GM12875 (cell line): ENCODE results near the gene TTL.
"Not testable (repeated sequence)": the region's sequence is repeated elsewhere in the genome, so short reads cannot be mapped to it uniquely, and the experiment has no call there.

Experiments used
- H3K4me3 ChIP-seq: one replicate; pipeline ENCODE4 v1.5.1; 2011; ENCODE audit warnings: low read depth, low read length, control low read depth
- TF ChIP-seq, protein P1 (sequence below): IDR thresholded peaks from 2 replicates; pipeline ENCODE4 v1.5.1; 2011; ENCODE audit warnings: low read depth, mild to moderate bottlenecking, control low read depth, inconsistent platforms, low read length, moderate library complexity, borderline replicate concordance; ENCODE audit not compliant: insufficient read depth

Gene TTL

GRCh38 chr2:112493048-112493447, 11.1 kb downstream of the TTL start:
- TF ChIP-seq, protein P1, sequence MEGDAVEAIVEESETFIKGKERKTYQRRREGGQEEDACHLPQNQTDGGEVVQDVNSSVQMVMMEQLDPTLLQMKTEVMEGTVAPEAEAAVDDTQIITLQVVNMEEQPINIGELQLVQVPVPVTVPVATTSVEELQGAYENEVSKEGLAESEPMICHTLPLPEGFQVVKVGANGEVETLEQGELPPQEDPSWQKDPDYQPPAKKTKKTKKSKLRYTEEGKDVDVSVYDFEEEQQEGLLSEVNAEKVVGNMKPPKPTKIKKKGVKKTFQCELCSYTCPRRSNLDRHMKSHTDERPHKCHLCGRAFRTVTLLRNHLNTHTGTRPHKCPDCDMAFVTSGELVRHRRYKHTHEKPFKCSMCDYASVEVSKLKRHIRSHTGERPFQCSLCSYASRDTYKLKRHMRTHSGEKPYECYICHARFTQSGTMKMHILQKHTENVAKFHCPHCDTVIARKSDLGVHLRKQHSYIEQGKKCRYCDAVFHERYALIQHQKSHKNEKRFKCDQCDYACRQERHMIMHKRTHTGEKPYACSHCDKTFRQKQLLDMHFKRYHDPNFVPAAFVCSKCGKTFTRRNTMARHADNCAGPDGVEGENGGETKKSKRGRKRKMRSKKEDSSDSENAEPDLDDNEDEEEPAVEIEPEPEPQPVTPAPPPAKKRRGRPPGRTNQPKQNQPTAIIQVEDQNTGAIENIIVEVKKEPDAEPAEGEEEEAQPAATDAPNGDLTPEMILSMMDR, result no peak
- no peak overlapping the region for H3K4me3 ChIP-seq

GRCh38 chr2:112493858-112494648, 12.1 kb downstream of the TTL start:
- TF ChIP-seq, protein P1, result no peak
- H3K4me3 ChIP-seq, result no peak overlapping the region

- TF ChIP-seq, protein P1, result no peak
- H3K4me3 ChIP-seq, result no peak overlapping the region
These were observed 12.9 kb downstream of the TTL start for GRCh38 chr2:112494828-112495227.

DNA sequence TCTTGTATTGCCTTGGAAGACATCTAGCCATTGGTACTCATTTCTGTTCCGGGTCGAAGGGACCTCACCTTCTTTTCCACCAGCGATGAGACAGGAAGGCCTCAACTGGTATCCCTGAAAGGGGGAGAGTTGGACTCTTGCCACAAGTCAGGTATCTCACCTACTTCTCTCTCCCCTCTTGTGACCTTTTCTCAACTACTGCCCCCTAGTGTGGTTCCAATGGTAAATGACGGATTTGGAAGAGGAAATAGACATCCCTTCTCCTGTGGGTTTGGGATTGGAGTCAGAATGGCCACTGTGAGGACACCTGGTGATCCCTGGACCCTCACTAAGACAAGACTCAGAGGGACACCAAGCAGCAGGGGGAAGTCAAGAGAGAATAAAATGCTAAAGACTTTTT, 13.9 kb downstream of the TTL start:
- H3K4me3 ChIP-seq, result not testable (repeated sequence)

DNA sequence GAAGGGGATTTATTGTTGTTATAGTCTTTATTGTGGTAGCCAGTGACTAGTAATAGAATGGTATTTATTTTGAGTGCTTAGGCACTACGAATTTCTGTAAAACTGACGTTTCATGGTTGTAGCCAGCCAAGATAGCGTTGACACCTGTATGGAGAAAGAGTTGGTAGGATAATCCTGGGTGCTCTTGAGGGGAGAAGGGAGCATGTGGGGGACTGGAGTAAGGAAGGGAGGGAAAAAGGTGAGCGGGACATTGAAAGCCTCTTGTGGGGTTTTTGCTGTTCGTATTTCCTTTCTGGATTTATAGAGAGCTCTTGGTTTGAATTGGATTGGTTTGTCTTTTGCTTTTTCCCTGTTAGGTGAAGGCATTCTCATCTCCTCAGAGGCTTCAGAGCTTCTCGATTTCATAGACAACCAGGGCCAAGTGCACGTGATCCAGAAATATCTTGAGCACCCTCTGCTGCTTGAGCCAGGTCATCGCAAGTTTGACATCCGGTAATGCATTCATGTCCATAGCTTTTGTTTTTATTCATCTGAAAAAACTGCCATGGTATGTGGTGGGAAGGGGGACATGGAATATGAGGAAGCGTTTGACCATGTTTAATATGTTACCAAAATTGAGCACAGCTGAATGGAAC, 19.0 kb downstream of the TTL start:
- H3K4me3 ChIP-seq, result not testable (repeated sequence)

GRCh38 chr2:112509239-112509998, 27.5 kb downstream of the TTL start:
- H3K4me3 ChIP-seq, result not testable (repeated sequence)

DNA sequence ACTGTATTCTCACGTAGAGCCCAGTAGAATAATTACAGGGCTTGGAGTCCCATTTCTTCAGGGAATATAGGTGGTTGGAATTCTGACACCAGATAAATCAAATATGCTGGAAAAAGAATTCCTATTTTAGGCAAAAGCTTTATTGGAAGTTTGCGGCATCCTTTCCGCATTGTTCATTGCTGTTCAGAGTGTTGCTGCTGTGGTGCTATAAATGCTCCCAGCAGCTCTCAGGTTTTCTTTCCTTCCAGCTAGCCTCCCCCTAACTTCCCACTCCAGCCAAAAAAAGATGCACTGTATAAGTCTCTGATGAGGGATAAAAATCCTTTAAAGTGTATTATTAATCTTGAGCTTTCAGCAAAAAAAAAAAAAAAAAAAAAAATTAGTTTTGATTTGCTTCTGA, 34.8 kb downstream of the TTL start:
- TF ChIP-seq, protein P1, result no peak
- H3K4me3 ChIP-seq, result no peak overlapping the region

- H3K4me3 ChIP-seq, result no peak overlapping the region
These were observed 36.9 kb downstream of the TTL start for GRCh38 chr2:112518807-112519206.

More at GRCh38 chr2:112518807-112519206, 36.9 kb downstream of the TTL start:
- TF ChIP-seq, protein P1, result no peak
